Mucosa of stomach (tissue), 1 donor: Measurements from ENCODE around the gene IL1RAP.

Experiments used
- H3K27me3 ChIP-seq: one replicate; pipeline ENCODE4 v1.7.0; 2013; ENCODE audit warnings: mild to moderate bottlenecking, low read length; ENCODE audit not compliant: control insufficient read depth, insufficient read depth
- H3K36me3 ChIP-seq: one replicate; pipeline ENCODE4 v1.7.0; 2013; ENCODE audit warnings: low read length; ENCODE audit not compliant: control insufficient read depth, insufficient read depth
- H3K4me1 ChIP-seq: one replicate; pipeline ENCODE4 v1.7.0; 2013; ENCODE audit warnings: mild to moderate bottlenecking, low read length; ENCODE audit not compliant: control insufficient read depth, insufficient read depth
- H3K4me3 ChIP-seq: one replicate; pipeline ENCODE4 v1.7.0; 2013; ENCODE audit warnings: low read length
- H3K9ac ChIP-seq: one replicate; pipeline ENCODE4 v1.7.0; 2013; ENCODE audit warnings: mild to moderate bottlenecking, low read length, moderate library complexity
- H3K9me3 ChIP-seq: one replicate; pipeline ENCODE4 v1.7.0; 2013; ENCODE audit warnings: mild to moderate bottlenecking, low read length, moderate library complexity; ENCODE audit not compliant: control insufficient read depth
- donor health status: Pancreatic carcinoma.

IL1RAP gene

DNA sequence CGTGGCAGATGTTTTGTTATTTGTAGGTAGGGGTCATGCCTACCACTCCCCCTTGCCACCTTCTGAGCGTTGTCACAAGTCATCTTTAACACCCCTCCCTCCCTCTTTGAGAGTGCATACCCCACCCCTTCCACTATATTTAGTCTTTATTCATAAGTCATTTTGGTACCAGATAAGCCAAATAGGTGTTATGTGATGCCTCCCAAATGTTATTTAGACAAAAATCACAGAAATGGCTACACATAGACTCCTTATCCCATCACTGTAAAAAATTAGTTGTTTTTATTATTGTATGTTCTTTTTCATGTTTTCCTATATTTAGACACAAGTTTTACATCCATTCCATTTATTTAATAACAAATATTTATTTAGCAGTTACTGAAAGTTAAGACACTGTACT is 93.1 kb downstream of the IL1RAP start:
- no peaks in the 10 kb centered on the region for H3K4me1 ChIP-seq
- H3K4me3 ChIP-seq, result no peak overlapping the region
- no peaks in the 10 kb centered on the region for H3K36me3 ChIP-seq
- no peaks in the 10 kb centered on the region for H3K9me3 ChIP-seq
- no peak overlapping the region for H3K9ac ChIP-seq
- H3K27me3 ChIP-seq, result no peaks in the 10 kb centered on the region

DNA sequence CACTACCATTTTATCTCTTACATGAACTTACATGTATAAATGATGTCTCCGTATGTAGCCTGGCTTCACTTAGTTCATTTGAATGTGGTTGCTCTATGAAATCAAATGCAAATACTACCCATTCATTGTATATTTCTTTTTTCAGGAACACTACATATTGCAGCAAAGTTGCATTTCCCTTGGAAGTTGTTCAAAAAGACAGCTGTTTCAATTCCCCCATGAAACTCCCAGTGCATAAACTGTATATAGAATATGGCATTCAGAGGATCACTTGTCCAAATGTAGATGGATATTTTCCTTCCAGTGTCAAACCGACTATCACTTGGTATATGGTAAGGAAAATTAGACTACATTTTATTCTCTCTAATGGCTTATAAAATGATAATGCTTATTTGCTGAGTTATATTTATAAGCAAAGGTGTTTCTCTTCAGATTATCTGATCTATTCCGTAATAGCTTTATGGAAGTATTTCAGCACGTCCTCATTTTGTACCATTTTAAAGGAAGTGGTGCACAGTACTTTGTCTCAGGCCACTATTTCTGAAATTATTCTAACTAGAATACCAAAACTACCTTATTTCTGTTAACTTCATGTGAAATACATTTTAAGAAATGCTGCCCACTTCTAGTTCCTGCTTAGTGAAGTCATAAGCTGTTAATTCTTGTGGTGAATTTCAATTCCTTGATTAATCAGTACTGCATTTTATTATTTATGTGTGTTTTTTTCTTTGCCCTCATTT is 95.1 kb downstream of the IL1RAP start:
- H3K36me3 ChIP-seq, result no peaks in the 10 kb centered on the region
- H3K4me1 ChIP-seq, result no peaks in the 10 kb centered on the region
- H3K27me3 ChIP-seq, result no peaks in the 10 kb centered on the region
- H3K9me3 ChIP-seq, result no peaks in the 10 kb centered on the region
- no peak overlapping the region for H3K4me3 ChIP-seq
- no peak overlapping the region for H3K9ac ChIP-seq

DNA sequence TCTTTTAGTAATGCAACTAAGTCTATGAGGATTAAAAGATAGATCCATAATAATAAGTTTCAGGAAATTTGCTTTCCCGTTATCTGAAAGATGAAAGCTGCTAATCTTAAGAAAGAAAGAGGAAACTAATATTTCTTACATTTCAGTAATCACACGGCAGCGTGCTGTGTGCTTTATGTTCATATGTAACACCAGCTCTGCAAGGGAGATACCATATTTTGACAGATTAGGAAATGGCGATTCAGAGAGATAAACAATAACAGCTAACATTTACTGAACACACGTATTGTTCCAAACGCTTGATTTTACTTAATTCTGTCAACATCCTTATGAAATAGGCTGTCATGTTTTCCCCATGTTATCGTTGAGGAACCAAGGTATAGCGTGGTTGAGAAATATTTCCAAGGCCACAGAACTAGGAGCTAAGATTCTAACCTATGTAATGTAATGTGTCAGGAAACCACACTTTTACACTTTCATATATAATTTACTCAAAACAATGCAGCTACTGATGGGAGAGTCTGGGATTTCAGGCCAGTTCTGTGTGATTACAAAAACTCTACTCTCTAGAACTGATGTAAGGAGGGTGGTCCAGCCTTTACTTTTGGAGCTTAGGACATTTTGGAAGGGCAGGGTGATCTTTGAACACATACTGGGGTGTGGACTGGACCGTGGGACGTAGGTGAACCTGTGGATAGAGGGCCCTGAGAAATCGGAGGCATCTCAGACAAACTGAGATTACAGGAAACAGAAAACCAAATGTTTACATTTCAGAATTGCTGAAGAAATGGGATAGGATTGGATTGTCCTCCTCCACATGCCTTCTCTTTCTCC is 100.6 kb downstream of the IL1RAP start:
- Histone ChIP-seq H3K4me3 (no peak overlapping the region), H3K9ac (no peak overlapping the region), H3K36me3 (no peaks in the 10 kb centered on the region), H3K27me3 (no peaks in the 10 kb centered on the region), H3K4me1 (peaks cover 11% of the 10 kb centered on the region), H3K9me3 (no peaks in the 10 kb centered on the region)

DNA sequence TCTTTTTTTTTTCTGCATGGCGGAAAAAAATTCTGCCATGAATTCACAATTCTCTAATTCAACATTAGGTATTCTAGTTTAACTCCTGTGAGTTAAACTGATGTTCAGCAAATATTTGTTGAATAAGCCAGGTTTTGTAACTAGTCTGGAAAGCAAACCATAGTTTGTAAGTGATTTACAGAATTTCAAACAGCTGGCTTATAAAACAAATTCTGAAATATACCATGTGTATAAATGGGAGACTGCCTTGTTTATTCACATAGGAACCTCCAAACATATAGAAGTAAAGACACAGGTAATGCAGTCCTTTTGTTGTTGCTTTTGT is 101.1 kb downstream of the IL1RAP start:
- H3K4me1 ChIP-seq, result peaks cover 11% of the 10 kb centered on the region
- H3K9ac ChIP-seq, result no peak overlapping the region
- H3K36me3 ChIP-seq, result no peaks in the 10 kb centered on the region
- H3K9me3 ChIP-seq, result no peaks in the 10 kb centered on the region
- no peak overlapping the region for H3K4me3 ChIP-seq
- no peaks in the 10 kb centered on the region for H3K27me3 ChIP-seq

DNA sequence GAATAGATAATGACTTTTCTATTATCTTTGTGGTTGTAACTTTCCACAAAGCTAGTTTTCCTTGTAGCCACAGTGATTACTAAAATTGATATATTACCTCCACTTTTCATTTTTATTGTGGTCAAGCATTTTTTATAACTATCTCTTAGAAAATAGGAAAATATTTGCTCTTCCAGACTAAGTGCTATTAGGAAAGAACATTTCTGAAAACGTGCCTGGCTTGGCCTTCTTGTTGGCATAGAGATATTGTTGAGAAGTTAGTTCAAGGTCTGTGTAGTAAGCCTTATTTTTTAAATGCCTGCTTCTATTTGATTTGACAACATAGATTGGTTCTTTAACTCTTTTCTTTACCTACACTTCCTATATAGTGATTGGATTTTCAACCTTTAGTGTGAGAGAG is 101.7 kb downstream of the IL1RAP start:
- Histone ChIP-seq H3K4me3 (no peak overlapping the region), H3K4me1 (peaks cover 11% of the 10 kb centered on the region), H3K27me3 (no peaks in the 10 kb centered on the region), H3K9ac (no peak overlapping the region), H3K36me3 (no peaks in the 10 kb centered on the region), H3K9me3 (no peaks in the 10 kb centered on the region)

DNA sequence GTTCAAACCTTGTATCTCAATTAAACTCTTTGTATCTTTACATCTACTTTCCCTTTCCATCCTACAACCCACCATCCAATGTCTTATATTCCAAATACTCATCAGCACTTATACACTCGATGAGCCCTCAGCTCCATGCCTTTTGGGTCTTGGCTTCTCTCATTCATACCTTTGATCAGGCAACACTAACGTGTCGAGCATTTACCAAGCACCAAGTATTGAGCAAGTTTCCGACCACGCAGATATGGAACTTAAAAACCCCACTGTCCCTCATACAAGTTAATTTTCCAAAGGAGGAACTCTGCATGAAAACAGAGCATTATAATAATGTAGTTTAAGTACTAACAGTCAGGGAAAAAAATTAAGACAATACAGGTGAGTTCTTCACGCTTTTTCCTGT is 102.8 kb downstream of the IL1RAP start:
- Histone ChIP-seq H3K9me3 (no peaks in the 10 kb centered on the region), H3K27me3 (no peaks in the 10 kb centered on the region), H3K4me1 (peaks cover 11% of the 10 kb centered on the region), H3K4me3 (no peak overlapping the region), H3K9ac (no peak overlapping the region), H3K36me3 (no peaks in the 10 kb centered on the region)

DNA sequence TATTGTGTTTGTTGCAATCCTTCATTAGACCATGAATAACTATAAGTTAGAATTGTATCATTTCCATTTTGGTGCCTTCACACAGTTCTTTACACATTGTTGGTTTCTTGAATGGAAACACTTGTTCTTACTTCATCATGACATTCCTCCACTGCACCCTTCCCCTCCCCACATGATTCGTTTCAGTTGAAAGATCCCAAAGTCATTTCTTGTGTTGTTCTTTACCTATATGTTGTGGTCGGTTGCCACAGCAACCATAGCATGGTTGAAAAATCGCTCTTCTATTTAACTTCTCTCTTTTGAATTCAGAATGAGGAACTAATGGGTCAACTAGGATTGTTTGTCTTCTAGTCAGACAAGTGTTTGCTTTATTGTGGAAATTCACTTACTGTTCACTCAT is 103.3 kb downstream of the IL1RAP start:
- no peak overlapping the region for H3K9ac ChIP-seq
- no peaks in the 10 kb centered on the region for H3K9me3 ChIP-seq
- H3K4me1 ChIP-seq, result peaks cover 11% of the 10 kb centered on the region
- no peaks in the 10 kb centered on the region for H3K36me3 ChIP-seq
- no peak overlapping the region for H3K4me3 ChIP-seq
- H3K27me3 ChIP-seq, result no peaks in the 10 kb centered on the region

DNA sequence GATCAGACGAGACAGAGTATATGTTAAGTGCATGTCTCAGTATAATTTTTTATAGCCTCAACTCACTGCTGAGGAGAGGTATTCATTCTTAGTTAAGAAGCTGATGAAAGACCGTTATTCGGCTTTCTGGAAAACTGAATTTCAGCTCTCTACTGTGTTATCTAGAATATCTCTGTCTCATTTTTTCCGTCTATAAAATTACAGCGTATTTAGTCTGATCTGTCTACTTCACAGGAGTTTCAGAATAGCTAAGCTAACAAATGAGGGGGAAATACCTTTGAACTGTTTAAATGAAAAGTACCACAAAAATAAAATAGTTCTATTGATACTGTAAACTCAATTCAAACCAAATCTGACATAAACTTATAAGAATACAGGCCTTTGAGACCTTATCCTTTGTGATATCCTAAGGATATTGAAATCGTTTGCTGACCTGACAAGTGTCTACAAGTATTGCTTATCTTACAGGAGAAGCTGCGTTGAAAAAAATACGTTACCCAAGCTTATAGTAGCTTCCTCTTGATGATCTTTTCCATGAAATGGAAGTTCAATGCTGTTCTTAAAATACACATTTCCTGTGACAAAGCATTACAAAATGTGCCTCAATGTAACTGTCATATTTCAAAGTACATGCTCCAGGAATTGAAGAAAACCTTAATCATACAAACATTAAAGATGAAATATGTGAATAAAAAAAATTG is 104.6 kb downstream of the IL1RAP start:
- no peaks in the 10 kb centered on the region for H3K9me3 ChIP-seq
- H3K36me3 ChIP-seq, result no peaks in the 10 kb centered on the region
- no peaks in the 10 kb centered on the region for H3K27me3 ChIP-seq
- no peak overlapping the region for H3K9ac ChIP-seq
- H3K4me3 ChIP-seq, result no peak overlapping the region
- peaks cover 11% of the 10 kb centered on the region for H3K4me1 ChIP-seq

DNA sequence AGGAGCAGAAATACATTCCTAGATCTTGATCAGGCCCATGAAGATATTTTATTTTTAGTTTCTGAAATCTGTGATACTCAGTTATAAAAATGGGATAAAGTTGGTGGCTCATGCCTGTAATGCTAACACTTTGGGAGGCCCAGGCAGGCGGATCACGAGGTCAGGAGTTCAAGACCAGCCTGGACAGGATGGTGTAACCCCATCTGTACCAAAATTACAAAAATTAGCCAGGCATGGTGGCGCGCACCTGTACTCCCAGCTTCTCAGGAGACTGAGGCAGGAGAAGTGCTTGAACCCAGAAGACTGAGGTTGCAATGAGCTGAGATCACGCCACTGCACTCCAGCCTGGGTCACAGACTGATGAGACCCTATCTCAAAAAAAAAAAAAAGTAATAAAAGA is 105.5 kb downstream of the IL1RAP start:
- H3K4me3 ChIP-seq, result no peak overlapping the region
- H3K27me3 ChIP-seq, result no peaks in the 10 kb centered on the region
- H3K36me3 ChIP-seq, result no peaks in the 10 kb centered on the region
- no peak overlapping the region for H3K9ac ChIP-seq
- no peaks in the 10 kb centered on the region for H3K9me3 ChIP-seq
- peaks cover 11% of the 10 kb centered on the region for H3K4me1 ChIP-seq

DNA sequence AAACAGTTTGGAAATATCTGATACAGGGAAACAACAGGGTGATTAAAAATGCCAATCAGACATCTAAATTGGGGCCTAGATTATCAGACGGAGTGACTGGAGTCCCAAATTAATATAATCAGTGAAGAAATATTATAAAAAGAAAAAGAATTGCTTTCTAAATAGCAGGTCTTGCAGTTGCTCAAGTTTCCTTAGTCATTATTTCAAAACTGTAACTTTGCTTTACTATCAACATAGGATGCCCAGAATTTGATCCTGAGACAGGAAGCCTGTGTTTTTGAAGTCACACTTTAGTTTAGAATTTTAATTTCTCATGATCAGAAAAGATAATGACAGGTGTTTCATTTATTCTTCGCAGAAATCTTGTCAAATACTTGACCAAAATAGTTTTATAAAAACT is 105.9 kb downstream of the IL1RAP start:
- H3K9me3 ChIP-seq, result no peaks in the 10 kb centered on the region
- no peak overlapping the region for H3K4me3 ChIP-seq
- H3K36me3 ChIP-seq, result no peaks in the 10 kb centered on the region
- no peak overlapping the region for H3K9ac ChIP-seq
- no peaks in the 10 kb centered on the region for H3K27me3 ChIP-seq
- H3K4me1 ChIP-seq, result peaks cover 11% of the 10 kb centered on the region

DNA sequence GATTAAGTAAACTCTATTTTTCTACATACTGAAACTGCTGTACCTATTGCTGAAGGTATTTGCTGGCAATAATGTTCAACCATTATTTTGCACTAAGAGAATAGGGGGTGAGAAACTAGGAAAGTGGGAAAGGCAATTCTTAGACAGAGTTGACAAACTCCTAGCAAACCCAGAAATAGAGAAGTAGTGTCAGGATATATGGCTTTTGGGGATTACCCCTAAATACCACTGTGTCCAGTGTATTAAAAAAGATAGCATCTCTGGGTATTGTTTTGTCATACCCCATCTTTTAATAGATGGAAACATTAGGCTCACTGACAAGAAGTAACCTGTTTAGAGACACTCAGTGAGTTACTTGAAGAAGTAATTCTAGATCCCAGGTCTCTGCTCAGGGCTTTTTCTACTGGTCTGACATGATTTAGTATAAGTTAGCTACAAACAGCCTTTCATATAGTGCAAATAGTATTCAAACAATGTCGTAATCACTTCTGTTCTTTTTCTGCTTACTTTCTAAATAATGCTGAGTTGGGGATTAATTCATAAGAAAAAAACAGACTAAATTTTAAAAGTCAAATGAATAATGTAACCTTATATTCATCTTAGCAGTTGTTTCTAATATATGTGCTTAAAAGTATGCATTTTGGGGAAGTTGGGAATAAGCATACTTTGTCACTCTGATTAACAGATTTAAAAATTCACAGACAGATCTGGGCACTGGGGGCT is 107.2 kb downstream of the IL1RAP start:
- no peak overlapping the region for H3K9ac ChIP-seq
- H3K4me1 ChIP-seq, result peaks cover 4% of the 10 kb centered on the region
- no peaks in the 10 kb centered on the region for H3K27me3 ChIP-seq
- H3K36me3 ChIP-seq, result no peaks in the 10 kb centered on the region
- no peak overlapping the region for H3K4me3 ChIP-seq
- no peaks in the 10 kb centered on the region for H3K9me3 ChIP-seq

DNA sequence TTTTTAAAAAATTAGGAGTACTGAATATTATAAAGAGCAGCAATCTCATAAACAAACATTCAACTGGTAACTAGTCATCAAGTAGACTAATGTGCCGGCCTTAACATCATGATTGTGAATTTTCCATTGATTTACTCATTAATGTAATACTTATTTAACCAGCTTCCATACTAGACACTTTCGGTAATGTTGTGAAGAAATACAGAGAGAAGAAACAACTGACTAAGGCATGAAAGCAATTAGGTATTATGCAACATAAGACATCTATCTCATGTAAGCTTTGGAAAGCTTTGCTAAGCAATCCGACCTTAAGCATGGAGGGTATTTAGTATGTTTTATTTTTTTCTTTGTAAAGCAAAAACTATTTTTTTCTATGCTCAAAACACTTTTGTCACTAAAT is 108.0 kb downstream of the IL1RAP start:
- Histone ChIP-seq H3K9me3 (no peaks in the 10 kb centered on the region), H3K27me3 (no peaks in the 10 kb centered on the region), H3K4me1 (no peaks in the 10 kb centered on the region), H3K36me3 (no peaks in the 10 kb centered on the region), H3K4me3 (no peak overlapping the region), H3K9ac (no peak overlapping the region)
